Hepatocyte (in vitro differentiated cells): ENCODE data around the gene MDM4. TPM values are rescaled to one million over a fixed set of nuclear protein-coding genes. Genes with fewer than 3 reads are reported as not detected.
"Not testable (repeated sequence)": the region's sequence is repeated elsewhere in the genome, so short reads cannot be mapped to it uniquely, and the experiment has no call there.

Source experiments
- DNase-seq: peaks from one replicate; pipeline ENCODE4 v3.0.0-alpha.2; 2016; ENCODE audit warnings: low spot score
- H2AFZ ChIP-seq: fragments of 200-600 bp; sonication (generic); 2 replicates; pipeline ENCODE4 v1.6.0; 2016; ENCODE audit warnings: antibody characterized with exemption, mild to moderate bottlenecking
- H3K27ac ChIP-seq: fragments of 200-600 bp; sonication (generic); 2 replicates; pipeline ENCODE4 v1.5.1; 2016; ENCODE audit warnings: mild to moderate bottlenecking
- H3K27me3 ChIP-seq: fragments of 200-600 bp; sonication (generic); 2 replicates; pipeline ENCODE4 v1.6.1; 2016
- H3K36me3 ChIP-seq: fragments of 200-600 bp; sonication (generic); replicated peaks from 2 replicates; pipeline ENCODE4 v1.5.1; 2016; ENCODE audit warnings: low read depth; ENCODE audit not compliant: insufficient read depth
- H3K4me1 ChIP-seq: fragments of 200-600 bp; sonication (generic); 2 replicates; pipeline ENCODE4 v1.5.1; 2016; ENCODE audit warnings: mild to moderate bottlenecking, moderate library complexity; ENCODE audit not compliant: insufficient read depth
- H3K4me2 ChIP-seq: fragments of 200-600 bp; sonication (generic); 2 replicates; pipeline ENCODE4 v1.6.0; 2016
- H3K4me3 ChIP-seq: fragments of 200-600 bp; sonication (generic); 2 replicates; pipeline ENCODE4 v1.5.1; 2016; ENCODE audit warnings: mild to moderate bottlenecking
- H3K79me2 ChIP-seq: fragments of 200-600 bp; sonication (generic); 2 replicates; pipeline ENCODE4 v1.6.0; 2017; ENCODE audit warnings: mild to moderate bottlenecking
- H3K9me2 ChIP-seq: fragments of 200-600 bp; sonication (generic); replicated peaks from 2 replicates; pipeline ENCODE4 v1.6.0; 2017; ENCODE audit warnings: mild to moderate bottlenecking; ENCODE audit not compliant: insufficient read depth
- H3K9me3 ChIP-seq: fragments of 200-600 bp; sonication (generic); 2 replicates; pipeline ENCODE4 v1.5.1; 2016; ENCODE audit warnings: low read depth, mild to moderate bottlenecking
- H4K20me1 ChIP-seq: fragments of 200-600 bp; sonication (generic); 2 replicates; pipeline ENCODE4 v1.6.0; 2016; ENCODE audit warnings: mild to moderate bottlenecking; ENCODE audit not compliant: insufficient read depth, poor library complexity, severe bottlenecking
- EZH2 ChIP-seq: fragments of 200-600 bp; sonication (generic); IDR thresholded peaks from 2 replicates; pipeline ENCODE4 v1.6.1; 2016; ENCODE audit warnings: antibody characterized with exemption, mild to moderate bottlenecking, borderline replicate concordance
- EZH2phosphoT487 ChIP-seq: fragments of 200-600 bp; sonication (generic); IDR thresholded peaks from one replicate; pipeline ENCODE4 v1.6.1; 2018; ENCODE audit warnings: antibody characterized with exemption, mild to moderate bottlenecking, low read depth, moderate library complexity; ENCODE audit not compliant: unreplicated experiment, severe bottlenecking
- WGBS: methylation state at CpG from one replicate; pipeline ENCODE4 v1.1.6; 2016; ENCODE audit warnings: low lambda C conversion rate; ENCODE audit errors: missing lambda C conversion rate; 5-methylcytosine and 5-hydroxymethylcytosine counted together
- polyA plus RNA-seq: library from polyadenylated mRNA; unstranded; fragments of >200 nt; fragmentation: Nextera tagmentation; extraction: Ambion mirVana; gene quantifications from 2 replicates; pipeline ENCODE4 v1.2.1, GENCODE V29; 2016
- total RNA-seq: library from RNA; depleted of rRNA; stranded (reverse); fragments of >200 nt; gene quantifications from 2 replicates; pipeline ENCODE4 v1.2.3, GENCODE V29; 2014
- TF ChIP-seq, protein P1 (sequence below): fragments of 200-600 bp; sonication (generic); IDR thresholded peaks from 2 replicates; pipeline ENCODE4 v1.5.1; 2016; ENCODE audit warnings: antibody characterized with exemption, mild to moderate bottlenecking; ENCODE audit not compliant: poor library complexity

The MDM4 gene
- total and polyA plus RNA-seq, 2 experiments from 2014 or later: 15.4 to 47.8 TPM

DNA sequence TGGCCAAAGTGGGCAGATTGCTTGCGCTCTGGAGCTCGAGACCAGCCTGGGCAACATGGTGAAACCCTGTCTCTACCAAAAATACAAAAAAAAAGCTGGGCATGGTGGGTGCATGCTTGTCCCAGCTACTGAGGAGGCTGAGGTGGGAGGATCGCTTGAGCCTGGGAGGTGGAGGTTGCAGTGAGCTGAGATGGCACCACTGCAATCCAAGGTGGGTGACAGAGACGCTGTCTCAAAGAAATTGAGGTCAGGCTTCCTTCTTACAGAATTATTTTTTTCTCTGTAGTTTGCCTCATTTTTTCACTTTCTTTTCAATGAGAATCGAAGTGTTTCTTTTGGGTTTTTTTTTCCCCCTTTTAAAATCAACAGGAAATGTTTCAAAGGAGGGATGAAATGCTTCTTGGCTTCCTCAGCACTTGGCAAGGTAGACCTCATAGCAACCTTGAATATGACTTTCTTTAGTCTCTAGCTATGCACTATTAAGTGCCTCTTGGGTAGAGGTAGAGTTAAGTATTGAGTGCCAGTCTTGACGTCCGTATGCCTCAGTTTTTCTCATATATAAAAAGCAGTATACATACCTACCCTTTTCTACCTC is 40.3 kb downstream of the MDM4 start:
- Histone ChIP-seq H3K4me2 (no peak overlapping the region), H3K27ac (no peak overlapping the region), H3K4me3 (no peak overlapping the region), H3K4me1 (peaks cover 10% of the 10 kb centered on the region), H3K79me2 (peaks cover 2% of the 10 kb centered on the region), H3K9me2 (no peaks in the 10 kb centered on the region), H3K27me3 (no peaks in the 10 kb centered on the region), H3K9me3 (no peaks in the 10 kb centered on the region), H4K20me1 (no peaks in the 10 kb centered on the region), H3K36me3 (no peaks in the 10 kb centered on the region), H2AFZ (no peak overlapping the region)
- no peak for DNase-seq
- WGBS: 96% methylated on average over 7 of the region's 7 CpGs
- TF ChIP-seq, protein P1, sequence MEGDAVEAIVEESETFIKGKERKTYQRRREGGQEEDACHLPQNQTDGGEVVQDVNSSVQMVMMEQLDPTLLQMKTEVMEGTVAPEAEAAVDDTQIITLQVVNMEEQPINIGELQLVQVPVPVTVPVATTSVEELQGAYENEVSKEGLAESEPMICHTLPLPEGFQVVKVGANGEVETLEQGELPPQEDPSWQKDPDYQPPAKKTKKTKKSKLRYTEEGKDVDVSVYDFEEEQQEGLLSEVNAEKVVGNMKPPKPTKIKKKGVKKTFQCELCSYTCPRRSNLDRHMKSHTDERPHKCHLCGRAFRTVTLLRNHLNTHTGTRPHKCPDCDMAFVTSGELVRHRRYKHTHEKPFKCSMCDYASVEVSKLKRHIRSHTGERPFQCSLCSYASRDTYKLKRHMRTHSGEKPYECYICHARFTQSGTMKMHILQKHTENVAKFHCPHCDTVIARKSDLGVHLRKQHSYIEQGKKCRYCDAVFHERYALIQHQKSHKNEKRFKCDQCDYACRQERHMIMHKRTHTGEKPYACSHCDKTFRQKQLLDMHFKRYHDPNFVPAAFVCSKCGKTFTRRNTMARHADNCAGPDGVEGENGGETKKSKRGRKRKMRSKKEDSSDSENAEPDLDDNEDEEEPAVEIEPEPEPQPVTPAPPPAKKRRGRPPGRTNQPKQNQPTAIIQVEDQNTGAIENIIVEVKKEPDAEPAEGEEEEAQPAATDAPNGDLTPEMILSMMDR: no peak
- no peak for TF ChIP-seq EZH2

DNA sequence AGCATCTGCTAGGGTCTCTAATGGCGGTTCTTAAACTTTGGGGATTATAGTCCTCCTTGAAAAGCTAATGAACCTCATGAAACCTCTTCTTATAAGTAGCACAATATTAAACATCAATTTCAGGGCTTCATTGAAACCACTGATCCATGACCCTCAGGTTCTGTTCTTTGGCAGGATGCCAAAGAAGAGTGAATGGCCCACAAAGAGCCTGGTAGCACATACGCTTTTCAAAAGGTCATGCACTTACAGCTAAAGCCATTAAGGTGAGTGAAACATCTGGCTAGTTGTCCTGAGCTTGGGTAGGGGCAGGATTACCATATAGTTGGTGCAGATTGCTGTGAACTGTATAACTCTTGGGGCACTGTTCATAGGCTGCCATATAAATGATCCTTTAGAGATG is 42.3 kb downstream of the MDM4 start:
- H3K9me2 ChIP-seq: no peaks in the 10 kb centered on the region
- no peaks in the 10 kb centered on the region for H3K9me3 ChIP-seq
- no peak overlapping the region for H2AFZ ChIP-seq
- DNase-seq: no peak
- no peak overlapping the region for H3K4me3 ChIP-seq
- H3K4me1 ChIP-seq: peaks cover 10% of the 10 kb centered on the region
- peaks cover 2% of the 10 kb centered on the region for H3K79me2 ChIP-seq
- no peaks in the 10 kb centered on the region for H3K27me3 ChIP-seq
- H3K36me3 ChIP-seq: no peaks in the 10 kb centered on the region
- TF ChIP-seq EZH2phosphoT487 (no peak), EZH2 (no peak)
- TF ChIP-seq, protein P1: no peak
- 85% methylated on average over 2 of the region's 2 CpGs for WGBS
- no peaks in the 10 kb centered on the region for H4K20me1 ChIP-seq
- H3K27ac ChIP-seq: no peak overlapping the region
- H3K4me2 ChIP-seq: no peak overlapping the region

- not testable (repeated sequence) for H2AFZ ChIP-seq, H3K36me3 ChIP-seq, DNase-seq, H3K9me3 ChIP-seq, H3K4me3 ChIP-seq, H3K27me3 ChIP-seq, H3K79me2 ChIP-seq, H3K4me2 ChIP-seq, H3K9me2 ChIP-seq, H4K20me1 ChIP-seq, H3K4me1 ChIP-seq
- H3K27ac ChIP-seq: peak overlapping the region; percentile 33
- WGBS: 82% methylated on average over 6 of the region's 6 CpGs
These were observed 43.8 kb downstream of the MDM4 start for GRCh38 chr1:204560002-204560401.

- DNase-seq: peak; percentile 43
- no peak for TF ChIP-seq EZH2phosphoT487
- no peak for TF ChIP-seq EZH2
- TF ChIP-seq, protein P1: no peak
- Histone ChIP-seq H3K4me2 (no peak overlapping the region), H3K9me2 (no peaks in the 10 kb centered on the region), H3K79me2 (peaks cover 2% of the 10 kb centered on the region), H3K27me3 (no peaks in the 10 kb centered on the region), H3K36me3 (no peaks in the 10 kb centered on the region), H2AFZ (no peak overlapping the region), H3K4me3 (no peak overlapping the region), H3K27ac (peak overlapping the region; percentile 33), H3K4me1 (peaks cover 6% of the 10 kb centered on the region), H4K20me1 (no peaks in the 10 kb centered on the region), H3K9me3 (no peaks in the 10 kb centered on the region)
These were observed 44.5 kb downstream of the MDM4 start for GRCh38 chr1:204560590-204561150.
